NCI-H2107 treated with DMSO at 0.1 percent for 48 hours (cell line): ENCODE measurements around the gene LTA4H.
"Not testable (repeated sequence)": the region's sequence is repeated elsewhere in the genome, so short reads cannot be mapped to it uniquely, and the experiment has no call there.

Experiments used
- DNase-seq: peaks from one replicate; lab custom pipeline; 2025; ENCODE audit not compliant: unreplicated experiment; lab: John Stamatoyannopoulos, UW

The LTA4H gene

GRCh38 chr12:96035283-96036236 lies at the start of gene LTA4H:
LTA4H (minus strand) TSS chr12:96035587; CDS start chr12:96035519, 68 bp downstream.
- DNase-seq: peak; percentile 100

GRCh38 chr12:96084624-96085023 lies 49.2 kb upstream of the LTA4H start:
- no peak for DNase-seq

GRCh38 chr12:96083020-96083719 lies 47.8 kb upstream of the LTA4H start:
- DNase-seq: no peak

GRCh38 chr12:96081596-96081995 lies 46.2 kb upstream of the LTA4H start:
- DNase-seq: no peak

- DNase-seq: no peak
These were observed 43.1 kb upstream of the LTA4H start for GRCh38 chr12:96078231-96079135.

- DNase-seq: no peak
These were observed 41.7 kb upstream of the LTA4H start for GRCh38 chr12:96077081-96077480.

GRCh38 chr12:96075560-96075959 lies 40.2 kb upstream of the LTA4H start:
- DNase-seq: no peak

- DNase-seq: no peak
These were observed 38.3 kb upstream of the LTA4H start for GRCh38 chr12:96073346-96074330.

- no peak for DNase-seq
These were observed 35.4 kb upstream of the LTA4H start for GRCh38 chr12:96070670-96071279.

- no peak for DNase-seq
These were observed 34.3 kb upstream of the LTA4H start for GRCh38 chr12:96069511-96070231.

- DNase-seq: no peak
These were observed 33.2 kb upstream of the LTA4H start for GRCh38 chr12:96068636-96069035.

- DNase-seq: no peak
These were observed 32.7 kb upstream of the LTA4H start for GRCh38 chr12:96068111-96068510.

- not testable (repeated sequence) for DNase-seq
These were observed 30.4 kb upstream of the LTA4H start for GRCh38 chr12:96065776-96066175.

- no peak for DNase-seq
These were observed 29.6 kb upstream of the LTA4H start for GRCh38 chr12:96064966-96065365.

GRCh38 chr12:96064271-96064670 lies 28.9 kb upstream of the LTA4H start:
- DNase-seq: no peak

GRCh38 chr12:96063046-96063445 lies 27.7 kb upstream of the LTA4H start:
- DNase-seq: no peak

GRCh38 chr12:96061864-96062453 lies 26.6 kb upstream of the LTA4H start:
- DNase-seq: peak; percentile 71

- no peak for DNase-seq
These were observed 25.9 kb upstream of the LTA4H start for GRCh38 chr12:96061323-96061722.
